HG03342 (cell line): Measurements from ENCODE around the gene ANKRD16.
"Not testable (repeated sequence)": the region's sequence is repeated elsewhere in the genome, so short reads cannot be mapped to it uniquely, and the experiment has no call there.

Experiments
- ATAC-seq: cut with Tn5 transposase; IDR thresholded peaks from one replicate; pipeline ENCODE4 v1.9.1; 2021; ENCODE audit warnings: mild to moderate bottlenecking, moderate library complexity; ENCODE audit not compliant: unreplicated experiment

ANKRD16 gene

GRCh38 chr10:5840314-5841307 lies 49.1 kb downstream of the ANKRD16 start:
- ATAC-seq: peak; percentile 78

GRCh38 chr10:5836181-5836580 lies 53.5 kb downstream of the ANKRD16 start:
- ATAC-seq: not testable (repeated sequence)

- no peak for ATAC-seq
Measured at GRCh38 chr10:5835446-5836095, 54.1 kb downstream of the ANKRD16 start.

GRCh38 chr10:5833814-5834213 lies 55.9 kb downstream of the ANKRD16 start:
- ATAC-seq: no peak

- ATAC-seq: no peak
Measured at GRCh38 chr10:5832946-5833345, 56.7 kb downstream of the ANKRD16 start.

- ATAC-seq: no peak
Measured at GRCh38 chr10:5831446-5831782, 58.3 kb downstream of the ANKRD16 start.

- ATAC-seq: no peak
Measured at GRCh38 chr10:5830629-5831445, 58.9 kb downstream of the ANKRD16 start.

- no peak for ATAC-seq
Measured at GRCh38 chr10:5829267-5829666, 60.4 kb downstream of the ANKRD16 start.

- no peak for ATAC-seq
Measured at GRCh38 chr10:5828725-5829124, 61.0 kb downstream of the ANKRD16 start.

GRCh38 chr10:5827841-5828240 lies 61.9 kb downstream of the ANKRD16 start:
- ATAC-seq: no peak

- not testable (repeated sequence) for ATAC-seq
Measured at GRCh38 chr10:5826511-5826910, 63.2 kb downstream of the ANKRD16 start.

- peak; percentile 45 for ATAC-seq
Measured at GRCh38 chr10:5818894-5819293, 70.8 kb downstream of the ANKRD16 start.

GRCh38 chr10:5818048-5818331 lies 71.7 kb downstream of the ANKRD16 start:
- ATAC-seq: no peak

GRCh38 chr10:5817322-5818047 lies 72.2 kb downstream of the ANKRD16 start:
- ATAC-seq: peak; percentile 23

- no peak for ATAC-seq
Measured at GRCh38 chr10:5816170-5816569, 73.5 kb downstream of the ANKRD16 start.

GRCh38 chr10:5814110-5815107 lies 75.3 kb downstream of the ANKRD16 start:
- ATAC-seq: no peak

- peak; percentile 79 for ATAC-seq
Measured at GRCh38 chr10:5813341-5814109, 76.2 kb downstream of the ANKRD16 start, which contains the start of gene GDI2. Gene GDI2, minus strand, starts transcription at chr10:5813434. Its CDS starts 176 bp downstream, at chr10:5813258.

GRCh38 chr10:5813091-5813340 lies 76.7 kb downstream of the ANKRD16 start:
- ATAC-seq: peak; percentile 22
